Activated CD8-positive, alpha-beta memory T cell treated with anti-CD3 and anti-CD28 coated beads, Interleukin-2, amount 50 U/mL, for 1 hour (primary cell): ENCODE results near the gene SMPD4.
"Not testable (repeated sequence)": the region's sequence is repeated elsewhere in the genome, so short reads cannot be mapped to it uniquely, and the experiment has no call there.

Experiments
- DNase-seq: peaks from one replicate; pipeline ENCODE4 v3.0.0-alpha.2; 2020; ENCODE audit errors: extremely low read depth

Gene SMPD4

DNA sequence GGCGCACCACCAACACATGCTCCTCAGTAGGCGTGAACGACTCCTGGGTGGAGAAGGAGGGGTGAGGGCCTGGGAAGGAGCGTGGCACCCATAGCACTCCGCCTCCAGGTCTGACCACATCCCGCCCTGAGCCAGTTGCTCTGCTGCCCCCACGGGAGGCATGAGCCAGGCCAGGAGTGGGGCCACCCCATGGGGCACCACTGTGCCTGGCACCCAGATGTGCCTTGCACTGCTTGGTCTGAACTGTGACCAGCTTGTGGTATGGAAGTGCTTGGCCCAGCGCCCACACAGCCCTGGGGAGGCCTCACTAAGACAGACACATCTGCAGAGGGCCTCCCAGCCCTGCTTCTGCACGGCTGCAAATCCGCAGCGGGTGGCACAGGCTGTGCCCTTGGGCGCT lies 24.0 kb downstream of the SMPD4 start:
- not testable (repeated sequence) for DNase-seq

DNA sequence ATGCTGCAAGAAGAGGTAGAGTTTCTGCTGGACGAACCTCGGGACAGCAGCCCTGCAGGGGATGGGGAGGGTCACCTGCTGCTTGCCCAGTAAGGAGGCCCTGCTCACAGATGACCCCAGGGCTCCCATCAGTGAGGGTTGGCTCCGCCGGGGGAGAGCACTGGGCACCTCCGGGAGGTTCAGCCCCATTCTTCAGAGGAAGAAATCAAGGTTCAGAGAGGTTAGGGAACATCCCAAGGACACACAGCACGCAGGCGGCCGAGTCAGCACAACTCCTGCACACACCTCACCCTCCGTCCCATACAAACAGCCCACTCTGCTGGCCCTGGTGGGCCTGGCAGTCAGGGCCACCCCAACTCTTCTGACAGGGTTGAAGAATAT lies 24.8 kb downstream of the SMPD4 start:
- no peak for DNase-seq

DNA sequence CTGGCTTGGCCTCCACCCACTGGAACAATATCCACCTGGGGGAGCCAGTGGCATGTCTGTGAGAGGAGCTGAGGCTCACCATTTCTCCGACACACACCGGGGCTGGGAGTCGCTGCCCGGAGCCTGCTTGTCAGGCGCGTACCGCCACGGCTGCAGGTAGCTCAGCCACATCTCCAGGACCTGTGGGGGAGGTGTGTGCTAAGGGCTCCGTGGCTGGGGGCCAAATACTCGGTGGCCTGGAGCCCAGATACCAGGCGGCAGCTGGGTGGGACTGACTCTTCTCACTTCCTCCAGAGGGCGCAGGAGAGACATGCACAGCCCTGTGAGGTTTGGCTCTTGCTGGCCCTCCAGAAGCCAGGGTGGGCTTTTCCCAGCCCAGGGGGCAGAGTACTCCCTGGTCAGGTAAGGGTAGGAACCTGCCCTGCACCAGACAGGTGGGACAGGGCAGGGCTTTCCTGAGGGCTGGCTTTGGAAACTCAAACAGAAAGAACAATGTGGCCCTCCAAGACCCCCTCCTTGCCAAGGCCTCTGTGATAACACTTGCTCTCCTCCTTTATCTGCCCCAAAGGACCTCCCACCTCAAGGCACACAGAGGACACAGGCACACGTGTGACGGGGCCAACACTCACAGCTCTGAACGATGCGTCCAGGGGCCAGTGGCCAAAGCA lies 25.3 kb downstream of the SMPD4 start:
- DNase-seq = not testable (repeated sequence)

DNA sequence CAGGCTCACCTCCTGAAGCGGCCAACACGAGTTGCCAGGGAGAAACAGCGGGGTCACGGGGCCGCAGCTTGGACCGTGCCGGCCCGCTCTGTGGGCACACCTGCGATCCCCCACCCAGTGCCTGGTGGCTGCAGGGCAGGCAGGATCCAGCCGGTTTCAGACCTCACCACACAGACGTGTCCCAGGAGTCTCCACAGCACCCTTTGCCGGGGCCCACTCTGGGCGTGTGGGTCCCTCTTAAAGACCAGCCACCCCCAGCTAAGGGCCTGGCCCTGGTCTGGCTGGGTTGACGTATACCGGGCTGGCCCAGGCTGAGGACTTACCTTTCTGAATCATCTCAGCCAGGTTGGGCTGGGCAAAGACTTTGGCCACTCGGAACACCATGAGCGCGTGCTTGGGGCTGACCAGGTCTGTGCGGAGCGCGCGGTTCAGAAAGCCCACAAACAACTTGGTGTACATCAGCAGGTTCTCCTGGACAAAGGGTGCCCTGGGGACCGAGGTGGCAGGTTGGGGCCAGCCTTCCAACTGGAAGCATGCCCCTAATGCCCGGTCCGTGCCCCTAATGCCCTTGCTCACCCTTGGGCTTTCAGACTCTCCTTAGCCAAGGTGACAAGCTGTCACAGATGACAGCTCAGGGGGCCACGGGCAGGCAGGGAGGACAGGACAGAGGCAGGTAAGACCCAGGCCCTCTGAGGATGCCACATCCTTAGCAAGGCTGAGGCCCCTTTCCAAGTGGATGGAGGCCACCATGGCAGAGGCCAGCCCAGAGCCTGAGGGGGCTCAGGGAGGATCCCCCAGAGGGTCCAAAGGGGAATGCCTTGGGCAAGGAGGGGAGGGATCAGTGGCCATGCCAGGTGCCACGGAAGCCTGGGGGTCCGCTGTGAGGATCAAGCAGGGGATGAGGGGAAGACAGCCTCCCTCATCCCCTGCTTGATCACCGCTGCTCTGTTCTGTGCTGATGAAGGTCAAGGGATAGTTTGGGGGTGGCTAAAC lies 26.3 kb downstream of the SMPD4 start:
- no peak for DNase-seq

DNA sequence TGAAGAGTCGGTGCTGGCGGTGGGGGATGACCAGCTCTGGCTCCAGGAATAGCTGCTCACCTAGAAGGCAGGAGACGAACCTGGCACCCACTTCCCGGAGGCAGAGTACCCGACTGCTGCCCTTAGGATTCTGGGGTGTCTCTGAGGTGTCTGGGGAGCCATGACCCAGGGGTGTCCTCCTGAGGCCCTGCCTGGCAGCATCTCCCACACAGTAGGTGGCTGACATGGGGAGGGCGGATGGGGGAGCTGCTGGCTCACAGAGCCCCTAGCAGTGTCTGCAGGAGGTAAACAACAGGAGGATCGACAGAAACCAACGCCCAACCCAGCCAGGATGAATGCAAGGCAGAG lies 27.0 kb downstream of the SMPD4 start:
- DNase-seq = not testable (repeated sequence)

DNA sequence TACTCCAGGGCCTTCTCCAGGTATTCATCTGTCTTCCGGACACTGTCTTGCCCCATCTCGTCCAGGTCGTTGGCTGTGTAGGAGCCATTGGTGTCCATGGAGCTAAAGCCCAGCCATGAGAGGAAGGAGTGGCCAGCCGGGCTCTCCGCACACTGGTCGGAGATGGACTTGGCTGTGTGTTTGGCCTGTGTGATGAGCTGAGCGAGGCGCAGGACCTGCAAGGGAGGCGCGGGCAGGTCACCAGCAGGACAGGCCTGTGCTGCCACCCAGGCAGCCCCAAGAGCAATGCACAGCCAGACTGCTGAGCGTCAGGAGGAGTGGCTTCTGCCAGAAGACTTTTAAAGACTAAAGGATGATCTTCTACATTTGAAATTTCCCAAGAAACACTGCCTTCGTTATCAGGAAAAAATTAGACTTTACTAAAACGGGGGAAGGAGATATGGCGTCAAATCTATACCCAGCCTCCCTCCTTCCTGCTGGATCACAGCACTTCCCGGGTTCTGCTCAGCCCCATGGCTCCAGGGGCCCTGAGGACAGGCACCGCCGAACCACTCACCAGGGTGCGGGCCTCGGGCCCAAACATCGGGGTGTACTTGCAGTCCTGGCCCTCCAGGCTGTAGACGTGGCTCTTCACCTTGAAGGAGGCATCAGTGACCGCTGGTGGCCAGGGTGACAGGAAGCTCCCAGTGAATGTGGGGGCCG lies 27.5 kb downstream of the SMPD4 start:
- not testable (repeated sequence) for DNase-seq

DNA sequence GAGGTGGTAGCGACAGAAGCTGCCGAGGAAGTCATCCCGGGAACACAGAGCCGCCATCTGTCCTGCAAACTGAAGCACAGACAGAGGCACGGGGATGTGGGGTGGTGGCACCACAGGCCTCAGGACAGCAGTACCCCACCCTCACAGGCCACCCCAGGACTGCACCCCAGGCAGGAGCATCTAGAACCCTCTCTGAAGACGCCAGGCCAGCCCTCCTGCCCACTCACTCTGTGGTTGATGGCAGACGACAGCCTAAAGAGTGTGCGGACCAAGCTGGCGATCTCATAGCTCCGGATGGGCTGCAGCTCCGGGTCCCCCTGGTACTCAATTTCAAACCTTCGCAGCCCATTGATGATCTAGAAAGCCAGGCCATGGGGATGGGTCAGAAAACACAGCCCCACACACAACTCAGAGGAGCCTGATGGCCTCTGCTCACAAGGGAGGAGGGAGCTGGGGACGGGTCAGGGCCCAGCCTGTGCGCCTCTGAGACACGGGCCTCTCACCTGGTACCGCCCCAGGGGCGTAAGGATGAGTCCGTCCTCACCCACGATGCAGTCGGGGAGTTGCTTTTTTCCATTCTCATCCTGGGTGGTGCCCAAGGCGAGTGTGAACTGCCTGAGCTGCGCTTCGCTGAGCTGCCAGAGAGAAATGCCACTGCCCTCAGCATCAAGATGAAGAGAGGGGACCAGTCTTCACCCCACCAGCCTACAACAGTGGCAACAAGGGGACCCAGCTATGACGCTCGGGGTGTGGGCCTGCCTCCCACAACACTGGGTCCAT lies 28.4 kb downstream of the SMPD4 start:
- DNase-seq = no peak

DNA sequence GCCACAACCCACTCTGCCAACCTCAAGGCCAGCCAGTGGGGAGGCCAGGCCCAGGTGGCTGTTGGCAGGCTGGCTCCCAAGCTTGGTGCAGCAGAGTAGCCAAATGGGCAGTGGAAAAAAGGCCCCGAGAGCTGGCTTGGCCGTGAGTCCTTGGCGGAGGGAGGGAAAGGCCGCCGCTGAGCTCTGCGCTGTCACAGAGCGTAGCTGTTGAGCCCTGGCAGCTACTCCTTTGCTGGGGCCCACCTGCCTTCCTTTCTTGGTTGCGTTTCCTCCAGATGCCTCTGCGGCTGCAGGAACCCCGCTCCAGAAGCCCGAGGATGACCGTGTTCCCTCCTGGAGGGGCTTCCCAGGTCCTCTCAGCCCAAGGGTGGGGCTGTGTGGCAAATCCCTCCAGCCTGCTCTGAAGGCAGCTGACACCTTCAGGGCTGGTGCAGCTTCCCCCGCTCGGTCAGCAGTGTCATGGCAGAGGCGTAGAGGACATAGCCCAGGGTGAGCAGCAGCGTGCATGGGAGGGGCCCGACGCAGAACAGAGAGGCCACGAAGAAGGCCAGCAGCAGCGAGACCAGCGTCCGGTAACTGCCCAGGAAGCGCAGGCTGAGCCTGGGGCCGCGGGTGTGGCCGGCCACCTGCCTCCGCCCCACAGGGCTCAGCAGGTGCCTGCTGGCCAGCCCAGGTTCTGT lies 29.1 kb downstream of the SMPD4 start:
- not testable (repeated sequence) for DNase-seq

DNA sequence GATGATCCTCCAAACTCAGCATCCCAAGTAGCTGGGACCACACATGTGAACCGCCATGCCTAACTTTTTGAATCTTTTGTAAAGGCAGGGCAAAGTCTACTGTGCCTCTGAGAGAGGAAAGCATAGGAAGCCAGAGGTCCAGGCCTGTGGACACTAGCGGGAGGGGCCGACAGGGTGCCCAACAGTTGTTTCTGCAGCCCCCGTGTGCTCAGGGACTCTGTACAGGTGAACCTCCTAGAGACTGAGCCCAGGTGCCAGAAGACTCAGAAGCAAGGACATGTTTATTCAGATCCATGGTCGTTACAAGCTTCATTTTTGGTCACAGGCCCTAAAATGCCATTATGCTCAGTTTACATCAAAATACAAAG lies 30.3 kb downstream of the SMPD4 start:
- not testable (repeated sequence) for DNase-seq

DNA sequence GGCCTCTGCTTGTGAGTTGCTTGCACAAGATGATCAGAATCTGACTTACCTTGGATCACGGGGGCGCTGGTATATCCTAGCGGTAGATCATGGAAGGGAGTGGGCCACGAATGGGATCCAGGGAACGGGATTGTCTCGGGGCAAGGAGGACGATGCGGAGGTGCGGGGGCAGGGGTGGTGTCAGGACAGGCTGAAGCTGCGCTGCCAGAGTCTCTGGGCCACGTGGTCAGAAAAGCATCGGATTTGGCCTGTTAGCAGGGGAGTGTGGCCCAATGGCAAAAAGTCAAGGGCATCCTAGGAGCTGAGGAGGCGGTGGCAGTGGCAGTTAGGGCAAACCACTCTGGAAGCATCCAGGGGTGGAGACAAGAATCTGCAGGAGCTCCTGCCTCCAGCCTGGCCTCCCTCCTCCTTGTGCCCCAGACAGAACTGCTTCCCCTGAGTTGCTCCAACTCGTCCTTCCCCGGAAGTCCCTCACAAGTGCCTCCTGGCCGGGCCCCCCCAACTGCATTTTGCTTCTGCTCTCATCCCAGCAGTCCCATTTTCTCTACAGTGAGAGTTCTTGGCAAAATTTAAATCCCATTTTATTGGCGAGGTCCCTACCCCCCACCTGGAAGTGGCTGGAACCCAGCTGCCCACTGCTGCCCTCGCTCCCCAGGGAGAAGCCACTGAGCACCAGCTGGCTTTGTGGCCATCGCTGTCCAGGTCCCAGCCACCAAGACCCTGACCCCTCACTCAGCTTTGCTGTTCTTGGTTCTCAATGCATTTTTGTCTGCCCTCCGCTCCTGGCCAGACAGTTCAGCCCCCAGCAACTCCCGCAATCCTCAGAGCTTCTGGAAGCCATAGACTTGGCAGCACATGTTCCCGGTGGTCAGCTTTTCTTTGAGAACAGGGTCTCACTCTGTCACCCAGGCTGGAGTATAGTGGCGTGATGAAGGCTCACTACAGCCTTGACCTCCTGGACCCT lies 30.9 kb downstream of the SMPD4 start:
- no peak for DNase-seq

DNA sequence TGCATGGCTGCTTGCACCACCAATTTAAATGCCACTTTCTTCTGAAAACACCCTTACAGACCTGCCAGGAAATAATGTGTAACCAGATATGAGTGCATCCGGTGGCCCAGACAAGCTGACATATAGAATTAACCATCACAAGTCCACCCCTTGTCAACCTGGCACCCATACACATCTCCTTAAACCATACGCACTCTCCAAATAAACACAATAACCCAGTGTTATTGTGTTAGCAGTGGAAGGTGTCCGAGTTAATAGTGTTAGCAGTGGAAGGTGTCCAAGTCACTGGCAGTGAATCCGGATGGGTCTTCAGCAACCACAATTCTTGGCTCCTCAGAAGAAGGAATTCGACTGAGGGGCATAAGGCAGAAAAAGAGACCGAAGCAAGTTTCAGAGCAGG lies 32.9 kb downstream of the SMPD4 start:
- not testable (repeated sequence) for DNase-seq

DNA sequence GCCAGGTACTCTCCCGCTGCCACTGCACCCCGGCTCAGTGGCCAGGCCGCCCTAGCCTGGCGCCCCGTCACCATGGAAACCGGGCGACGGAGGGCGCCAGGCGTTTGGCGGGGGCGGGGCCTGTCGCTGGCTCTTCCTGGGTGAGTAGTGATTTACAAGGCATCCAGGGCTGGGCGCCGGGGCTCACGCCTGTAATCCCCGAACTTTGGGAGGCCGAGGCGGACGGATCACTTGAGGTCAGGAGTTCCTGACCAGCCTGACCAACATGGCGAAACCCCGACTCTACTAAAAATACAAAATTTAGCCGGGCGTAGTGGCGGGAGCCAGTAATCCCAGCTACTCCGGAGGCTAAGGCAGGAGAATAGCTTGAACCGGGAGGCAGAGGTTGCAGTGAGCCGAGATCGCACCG lies 36.4 kb downstream of the SMPD4 start, which contains the start of gene CCDC74B:
Gene CCDC74B (minus strand): TSS at position 107 of the 409 bp plus-strand sequence. CDS start 116 bp downstream, outside the sequence.
- DNase-seq = not testable (repeated sequence)

DNA sequence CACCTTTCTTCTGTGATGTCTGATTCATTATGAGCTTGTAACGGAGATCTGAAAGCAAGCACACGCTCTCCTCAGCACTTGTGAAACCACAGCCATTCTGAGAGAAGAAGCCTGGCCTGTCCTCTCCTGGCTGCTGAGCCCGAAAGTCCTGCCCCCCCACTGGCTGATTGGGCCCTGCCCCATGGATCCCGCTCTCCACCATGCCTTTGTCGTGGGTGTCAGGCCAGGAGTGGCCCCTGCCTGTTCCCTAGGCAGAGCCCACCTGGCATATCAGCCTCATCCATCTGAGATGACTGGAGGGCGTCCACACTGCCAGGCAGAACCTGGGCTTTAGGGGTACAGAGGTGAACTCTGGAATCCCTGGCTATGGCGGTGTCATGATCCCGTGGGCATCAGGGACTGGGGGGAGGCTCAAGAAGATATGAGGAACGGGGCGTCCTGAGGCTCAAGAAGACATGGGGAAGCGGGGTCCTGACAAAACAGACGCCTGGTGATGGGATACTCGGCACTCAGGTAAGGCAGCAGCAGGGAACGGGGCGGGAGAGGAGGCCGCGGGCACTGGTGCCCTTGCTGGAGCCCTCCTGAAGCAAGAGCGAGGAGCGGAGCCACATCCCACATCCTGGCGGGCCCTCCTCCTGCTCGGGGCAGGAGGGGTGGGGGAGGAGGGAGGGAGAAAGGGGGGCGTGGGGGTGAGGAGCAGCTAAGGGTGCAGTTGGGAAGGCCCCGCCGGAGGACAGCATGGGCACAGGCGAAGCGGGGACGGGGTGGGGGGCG lies 37.9 kb downstream of the SMPD4 start:
- DNase-seq = not testable (repeated sequence)

DNA sequence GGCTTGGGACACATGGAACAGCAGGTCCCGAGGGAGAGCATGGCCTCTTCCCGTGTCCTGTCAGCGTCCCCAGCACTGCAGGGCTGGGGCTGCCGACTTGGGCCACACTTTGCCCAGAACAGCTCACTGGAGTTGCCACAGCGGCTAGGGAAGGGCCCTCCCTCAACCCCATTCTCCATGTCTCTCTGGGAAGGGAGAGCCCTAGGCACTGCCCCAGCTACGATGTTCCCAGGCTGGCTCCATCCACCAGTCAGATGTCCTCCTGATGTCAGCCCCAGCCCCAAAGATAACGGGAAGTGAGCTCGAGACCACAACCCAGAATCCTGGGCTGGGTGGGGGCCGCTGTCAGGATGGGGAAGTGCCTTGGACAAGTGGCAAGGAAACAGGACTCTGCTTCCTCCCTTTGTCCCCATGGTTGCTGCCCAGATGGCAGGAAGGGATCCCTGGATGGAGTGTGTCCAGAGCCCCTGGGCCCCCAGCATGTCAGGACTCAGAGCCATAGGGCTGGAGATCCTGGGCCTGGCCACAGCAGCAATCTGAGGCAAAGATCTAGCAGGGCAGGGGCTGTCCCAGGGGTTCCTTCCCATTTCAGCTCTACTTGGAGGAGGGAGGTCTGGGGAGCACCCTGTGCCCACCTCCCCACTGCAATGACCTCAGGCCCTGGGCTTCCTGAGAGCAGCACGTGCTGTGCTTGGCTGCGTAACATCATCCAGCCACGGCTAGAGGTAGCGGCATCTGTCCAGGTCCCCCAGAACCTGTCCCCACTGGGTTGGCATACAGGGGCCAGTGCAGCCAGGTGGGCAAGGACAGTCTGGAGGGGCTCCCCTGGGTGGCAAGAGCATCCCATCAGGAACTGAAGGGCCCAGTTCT lies 38.8 kb downstream of the SMPD4 start:
- DNase-seq = not testable (repeated sequence)

DNA sequence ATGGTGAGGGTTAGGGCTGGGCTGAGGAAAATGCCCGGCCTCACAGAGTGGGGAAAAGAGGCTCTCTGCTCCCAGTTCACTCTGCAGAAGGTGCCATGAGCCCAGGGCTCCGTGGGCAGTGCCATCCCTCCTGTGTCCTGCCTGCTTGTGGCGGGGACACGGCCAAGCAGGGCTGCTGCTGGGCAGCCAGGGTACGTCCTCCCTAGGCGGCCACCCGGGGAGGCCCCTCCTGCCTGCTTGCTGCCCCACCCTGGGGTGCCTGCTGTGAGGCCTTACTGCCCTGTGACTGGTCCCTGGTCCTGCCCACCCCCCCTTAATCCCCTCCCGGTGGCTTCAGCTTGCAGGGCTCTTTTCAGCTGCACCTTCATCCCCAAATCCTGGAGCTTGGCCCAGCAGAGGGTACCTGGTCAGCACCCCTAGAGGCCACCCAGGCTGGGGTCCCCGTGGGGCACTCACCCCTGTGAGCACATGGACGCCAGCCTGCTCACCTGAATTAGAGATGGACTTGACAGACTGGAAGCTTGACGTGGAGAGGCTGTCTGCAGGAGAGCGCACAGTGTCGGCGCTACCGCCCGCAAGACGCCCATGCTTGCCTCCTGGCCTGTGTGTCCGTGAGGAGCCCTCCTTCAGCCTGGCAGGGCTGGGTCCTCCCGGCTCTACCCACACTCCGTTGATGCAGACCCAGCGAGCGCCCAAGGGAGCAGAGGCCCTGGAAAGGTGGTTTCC lies 39.6 kb downstream of the SMPD4 start:
- DNase-seq = not testable (repeated sequence)

DNA sequence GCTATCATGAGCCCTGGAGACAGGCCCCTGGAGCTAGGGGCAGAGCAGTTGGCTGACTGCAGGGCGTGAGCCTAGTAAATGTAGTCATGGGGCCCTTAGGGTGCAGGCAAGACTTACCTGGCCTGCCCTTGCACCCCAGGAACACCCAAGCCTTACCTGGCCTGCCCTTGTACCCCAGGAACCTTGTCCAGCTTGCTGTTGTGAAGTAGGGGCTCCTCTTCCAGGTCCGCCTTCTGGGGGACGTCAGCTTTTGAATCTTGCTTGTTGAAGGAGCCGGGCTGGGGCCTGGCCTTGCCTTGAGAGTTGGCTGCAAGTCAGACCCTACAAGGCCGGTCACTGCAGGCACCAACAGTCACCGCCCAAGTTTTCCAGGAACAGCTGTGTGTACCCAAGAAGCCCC lies 40.4 kb downstream of the SMPD4 start:
- DNase-seq = not testable (repeated sequence)

DNA sequence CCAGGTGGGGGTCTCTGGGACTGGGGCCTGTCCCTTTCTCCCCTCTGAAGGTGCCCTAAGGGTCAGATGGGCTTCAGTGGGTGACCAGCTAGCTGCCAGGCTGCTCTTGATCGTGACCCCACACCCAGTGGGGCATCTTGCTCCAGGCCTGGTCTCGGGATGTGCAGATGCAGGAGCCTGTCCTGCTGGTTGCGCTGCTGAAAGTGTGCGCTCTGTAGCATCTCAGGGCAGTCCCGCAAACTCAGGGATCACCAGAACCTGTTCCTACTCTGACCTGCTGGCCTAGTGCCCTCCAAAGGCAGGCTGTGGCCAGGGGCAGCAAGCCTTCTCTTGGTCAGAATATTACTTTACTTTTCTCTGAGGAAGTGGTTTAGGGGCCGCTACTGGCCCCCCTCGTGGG lies 40.9 kb downstream of the SMPD4 start:
- DNase-seq = not testable (repeated sequence)
